ENCODE results near the gene CTRB1.

CTRB1 gene

DNA sequence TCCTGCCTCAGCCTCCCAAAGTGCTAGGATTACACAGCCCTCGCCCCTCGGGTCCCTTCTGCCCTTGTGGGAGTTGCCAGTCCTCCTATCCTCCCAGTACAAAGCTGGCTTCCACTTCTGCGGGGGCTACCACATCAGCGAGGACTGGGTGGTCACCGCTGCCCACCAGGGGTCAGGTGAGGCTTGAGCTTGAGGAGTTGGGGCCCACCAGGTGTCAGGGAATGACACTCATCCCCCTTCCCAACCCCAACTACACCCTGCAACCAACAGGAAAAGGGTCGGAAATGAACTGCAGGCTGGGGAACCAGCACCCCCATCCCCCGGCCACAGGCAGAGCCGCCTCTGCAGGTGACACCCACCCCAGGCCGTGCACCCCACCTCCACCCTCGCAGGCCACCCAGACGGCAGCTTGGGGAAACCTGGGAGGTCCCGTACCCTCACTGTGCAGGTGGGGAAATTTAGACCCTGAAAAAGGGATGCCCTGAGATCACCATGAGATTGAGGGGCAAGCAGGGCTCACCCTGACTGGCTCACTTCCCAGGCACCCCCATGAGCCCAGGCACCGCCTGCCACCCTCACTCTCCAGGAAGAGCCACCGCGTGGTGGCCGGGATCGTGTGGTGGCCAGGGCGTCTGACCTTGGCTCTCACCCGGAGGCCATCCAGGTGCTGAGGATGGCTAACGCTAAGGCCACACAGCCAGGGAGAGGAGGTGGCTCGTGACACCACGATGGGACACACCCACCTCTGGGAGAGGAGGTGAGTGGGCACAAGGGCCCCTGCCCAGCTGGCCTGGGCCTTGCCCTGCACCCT lies 8.0 kb downstream of the CTRB1 start:
- Histone ChIP-seq H3K27ac (ENCODE audit: low read length) (no peak overlapping the region), H3K4me3 (ENCODE audit: low read length in 2 of 2) (no peak overlapping the region), H3K27me3 (ENCODE audit: control insufficient read depth in 1 of 2, insufficient read depth in 2 of 2, low read length in 2 of 2) (peaks cover 4 to 7% of the 10 kb centered on the region in 2 donors), H3K9me3 (ENCODE audit: control insufficient read depth in 2 of 2, low read length in 2 of 2) (no peaks in the 10 kb centered on the region), H3K9ac (ENCODE audit: low read length in 2 of 2) (no peak overlapping the region), H3K4me1 (ENCODE audit: control insufficient read depth, insufficient read depth, low read length) (peaks cover 3% of the 10 kb centered on the region), H3K36me3 (ENCODE audit: control insufficient read depth in 2 of 2, insufficient read depth in 2 of 2, low read length in 2 of 2) (peaks cover 15 to 18% of the 10 kb centered on the region in 2 donors)

DNA sequence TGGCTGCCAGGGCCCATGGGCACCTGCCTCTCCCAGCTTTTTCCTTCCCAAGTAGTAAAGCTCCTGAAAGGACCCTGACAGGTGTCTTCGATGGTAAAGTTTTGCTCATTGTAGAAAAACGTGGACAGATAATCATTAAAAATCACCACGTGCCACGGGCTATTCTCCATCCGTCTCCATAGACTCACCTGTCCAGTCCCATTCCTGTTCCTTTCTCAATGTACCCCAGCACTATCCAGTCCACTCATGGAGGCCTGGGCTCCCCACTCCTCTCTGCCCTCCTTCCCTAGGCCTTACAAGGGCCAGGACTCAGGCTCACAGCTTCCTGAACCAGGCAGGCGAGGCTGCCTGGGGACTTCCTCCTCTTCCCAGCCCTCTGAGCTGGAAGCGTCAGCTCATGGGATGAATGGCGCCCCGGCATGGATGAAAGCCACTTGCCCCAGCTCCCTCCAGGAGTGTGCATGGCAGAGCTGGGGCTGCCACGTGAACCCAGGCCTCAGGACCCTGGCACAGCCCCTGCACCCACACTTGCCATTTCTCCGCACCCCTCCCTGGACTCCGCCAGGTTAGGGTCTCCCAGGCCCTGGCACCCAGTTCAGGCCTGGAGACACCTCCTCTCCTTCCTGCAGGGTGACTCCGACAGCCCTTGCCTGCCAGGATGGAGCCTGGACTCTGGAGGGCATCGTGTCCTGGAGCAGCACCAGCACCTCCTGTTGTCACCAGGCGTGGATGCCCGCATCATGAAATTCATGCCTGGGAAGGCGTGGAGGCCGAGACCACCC lies 8.8 kb downstream of the CTRB1 start:
- Histone ChIP-seq H3K9me3 (ENCODE audit: control insufficient read depth in 2 of 2, low read length in 2 of 2) (no peaks in the 10 kb centered on the region), H3K27ac (ENCODE audit: low read length) (no peak overlapping the region)

DNA sequence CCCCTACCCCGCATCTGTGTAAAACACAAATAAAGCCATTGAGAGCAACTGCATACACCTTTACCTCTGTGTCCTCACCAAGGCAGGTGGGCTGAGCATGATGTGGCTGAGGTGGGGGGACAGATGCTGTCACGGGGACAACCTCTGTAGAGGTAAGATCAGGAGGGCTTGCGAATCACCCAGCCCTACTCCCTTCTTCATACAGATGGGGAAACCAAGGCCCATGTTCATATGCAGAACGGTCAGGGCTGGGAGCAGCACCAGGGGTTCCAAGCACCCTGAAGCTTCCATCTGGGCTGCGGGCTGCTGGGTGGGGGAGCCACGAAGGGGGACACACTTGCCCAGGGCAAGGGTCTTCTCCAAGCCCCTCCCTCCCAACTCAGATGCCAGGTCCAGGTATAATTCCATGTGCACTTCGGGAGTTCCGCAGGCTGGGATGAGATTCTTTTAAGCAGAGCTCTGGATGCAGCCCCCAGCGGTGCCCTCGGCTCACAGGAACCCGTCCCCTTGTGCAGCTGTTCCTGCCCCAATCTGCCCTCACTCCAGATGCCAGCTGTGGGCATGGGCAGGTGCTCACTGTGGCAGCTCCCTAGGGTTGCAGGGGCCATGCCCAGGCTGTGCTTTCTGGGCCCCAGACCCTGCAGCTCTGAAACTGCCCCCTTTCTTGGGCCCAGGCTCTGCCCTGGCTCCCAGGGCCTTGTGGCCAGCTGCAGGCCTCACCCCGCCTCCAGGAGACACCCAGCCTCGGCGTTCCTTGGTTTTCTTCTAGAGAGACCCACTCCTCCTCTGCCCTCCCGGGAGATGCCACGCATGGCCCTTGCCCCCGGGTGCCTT lies 9.6 kb downstream of the CTRB1 start:
- H3K27me3 ChIP-seq (ENCODE audit: control insufficient read depth in 1 of 2, insufficient read depth in 2 of 2, low read length in 2 of 2), result peaks cover 4 to 7% of the 10 kb centered on the region in 2 donors
- no peak overlapping the region for H3K4me3 ChIP-seq (ENCODE audit: low read length in 2 of 2)
- no peak overlapping the region for H3K9ac ChIP-seq (ENCODE audit: low read length in 2 of 2)
- peaks cover 4% of the 10 kb centered on the region for H3K4me1 ChIP-seq (ENCODE audit: control insufficient read depth, insufficient read depth, low read length)
- H3K9me3 ChIP-seq (ENCODE audit: control insufficient read depth in 2 of 2, low read length in 2 of 2), result no peaks in the 10 kb centered on the region
- H3K27ac ChIP-seq (ENCODE audit: low read length), result no peak overlapping the region
- H3K36me3 ChIP-seq (ENCODE audit: control insufficient read depth in 2 of 2, insufficient read depth in 2 of 2, low read length in 2 of 2), result peaks cover 21 to 25% of the 10 kb centered on the region in 2 donors

More for the DNA sequence above, 8.8 kb downstream of the CTRB1 start:
- Histone ChIP-seq H3K36me3 (ENCODE audit: control insufficient read depth in 2 of 2, insufficient read depth in 2 of 2, low read length in 2 of 2) (peaks cover 18 to 21% of the 10 kb centered on the region in 2 donors), H3K4me1 (ENCODE audit: control insufficient read depth, insufficient read depth, low read length) (peaks cover 3% of the 10 kb centered on the region), H3K27me3 (ENCODE audit: control insufficient read depth in 1 of 2, insufficient read depth in 2 of 2, low read length in 2 of 2) (peaks cover 4 to 7% of the 10 kb centered on the region in 2 donors), H3K4me3 (ENCODE audit: low read length in 2 of 2) (no peak overlapping the region), H3K9ac (ENCODE audit: low read length in 2 of 2) (no peak overlapping the region)

DNA sequence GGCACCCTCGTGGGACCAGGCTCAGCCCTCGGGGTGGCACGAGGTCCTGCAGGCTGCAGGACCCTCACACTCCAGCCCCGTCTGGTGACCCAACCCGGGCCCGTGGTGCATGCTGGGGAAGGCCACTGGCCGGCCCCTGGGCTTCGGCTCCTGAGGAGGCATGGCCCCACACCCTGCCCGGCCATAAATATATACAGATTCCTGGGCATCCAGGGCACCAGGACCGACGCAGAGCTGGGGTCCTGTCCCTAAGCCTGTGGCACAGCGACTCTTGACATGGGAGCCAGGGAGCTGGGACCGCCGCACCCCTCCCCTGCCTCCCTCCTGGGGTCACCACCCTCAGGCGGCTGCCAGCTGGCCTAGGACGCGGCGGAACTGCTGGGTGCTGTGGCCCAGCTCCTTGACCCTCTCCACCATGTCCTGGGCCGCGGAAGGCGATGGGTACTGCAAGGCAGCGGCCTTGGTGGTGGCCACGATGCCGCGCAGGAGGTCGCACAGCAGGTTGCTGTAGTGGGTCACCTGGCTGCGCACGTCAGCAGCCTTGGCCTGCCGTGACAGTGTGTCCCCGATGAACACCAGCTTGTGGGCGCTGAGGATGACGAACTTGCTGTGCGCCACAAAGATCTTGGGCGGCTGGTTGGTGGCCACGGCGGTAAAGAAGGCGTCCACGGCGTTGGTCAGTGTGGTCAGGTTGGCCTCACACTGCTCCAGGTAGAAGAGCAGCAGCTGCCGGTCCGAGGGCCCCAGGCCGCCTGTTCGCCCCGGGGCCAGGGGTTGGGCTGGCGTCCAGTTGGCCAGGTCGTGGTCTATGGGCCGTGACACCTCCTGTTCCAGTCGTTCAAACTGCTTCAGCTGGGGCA lies 10.6 kb downstream of the CTRB1 start:
- H3K9ac ChIP-seq (ENCODE audit: low read length in 2 of 2), result no peak overlapping the region
- peaks cover 23 to 25% of the 10 kb centered on the region in 2 donors for H3K36me3 ChIP-seq (ENCODE audit: control insufficient read depth in 2 of 2, insufficient read depth in 2 of 2, low read length in 2 of 2)
- peaks cover 4 to 6% of the 10 kb centered on the region in 2 donors for H3K27me3 ChIP-seq (ENCODE audit: control insufficient read depth in 1 of 2, insufficient read depth in 2 of 2, low read length in 2 of 2)
- H3K9me3 ChIP-seq (ENCODE audit: control insufficient read depth in 2 of 2, low read length in 2 of 2), result no peaks in the 10 kb centered on the region
- H3K4me1 ChIP-seq (ENCODE audit: control insufficient read depth, insufficient read depth, low read length), result peaks cover 15% of the 10 kb centered on the region
- H3K4me3 ChIP-seq (ENCODE audit: low read length in 2 of 2), result no peak overlapping the region
- no peak overlapping the region for H3K27ac ChIP-seq (ENCODE audit: low read length)

DNA sequence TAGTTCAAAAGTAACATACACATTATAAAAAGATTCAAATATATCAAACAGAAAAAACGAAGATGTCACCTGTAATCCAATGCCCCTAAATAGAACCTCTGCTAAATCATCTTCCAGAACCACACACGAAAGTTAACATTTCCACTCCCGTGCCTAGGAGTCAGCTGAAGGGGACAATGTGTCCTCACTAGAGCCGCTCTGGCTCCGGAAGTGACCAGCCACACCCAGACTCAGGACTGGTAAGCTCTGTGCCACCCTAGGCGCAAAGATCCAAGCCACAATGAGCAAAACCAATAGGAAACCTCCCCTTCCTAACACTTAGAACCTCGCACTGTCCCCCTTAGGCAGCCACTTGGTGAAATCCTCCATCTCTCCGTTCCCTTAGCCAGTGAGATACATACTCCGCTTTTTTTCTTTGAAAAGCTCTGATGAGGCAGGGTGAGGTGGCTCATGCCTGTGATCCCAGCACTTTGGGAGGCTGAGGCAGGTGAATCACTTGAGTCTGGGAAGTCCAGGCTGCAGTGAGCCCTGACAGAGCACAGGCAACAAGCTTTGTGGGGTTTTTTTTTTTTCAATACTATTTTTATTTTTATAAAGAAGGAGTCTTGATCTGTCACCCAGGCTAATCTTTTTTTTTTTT lies 11.8 kb downstream of the CTRB1 start:
- Histone ChIP-seq H3K4me1 (ENCODE audit: control insufficient read depth, insufficient read depth, low read length) (peaks cover 19% of the 10 kb centered on the region), H3K9ac (ENCODE audit: low read length in 2 of 2) (peak overlapping the region in 1 of 2 donors; percentile 36), H3K27ac (ENCODE audit: low read length) (no peak overlapping the region), H3K36me3 (ENCODE audit: control insufficient read depth in 2 of 2, insufficient read depth in 2 of 2, low read length in 2 of 2) (peaks cover 23 to 30% of the 10 kb centered on the region in 2 donors), H3K9me3 (ENCODE audit: control insufficient read depth in 2 of 2, low read length in 2 of 2) (no peaks in the 10 kb centered on the region), H3K4me3 (ENCODE audit: low read length in 2 of 2) (no peak overlapping the region), H3K27me3 (ENCODE audit: control insufficient read depth in 1 of 2, insufficient read depth in 2 of 2, low read length in 2 of 2) (no peaks in the 10 kb centered on the region)

DNA sequence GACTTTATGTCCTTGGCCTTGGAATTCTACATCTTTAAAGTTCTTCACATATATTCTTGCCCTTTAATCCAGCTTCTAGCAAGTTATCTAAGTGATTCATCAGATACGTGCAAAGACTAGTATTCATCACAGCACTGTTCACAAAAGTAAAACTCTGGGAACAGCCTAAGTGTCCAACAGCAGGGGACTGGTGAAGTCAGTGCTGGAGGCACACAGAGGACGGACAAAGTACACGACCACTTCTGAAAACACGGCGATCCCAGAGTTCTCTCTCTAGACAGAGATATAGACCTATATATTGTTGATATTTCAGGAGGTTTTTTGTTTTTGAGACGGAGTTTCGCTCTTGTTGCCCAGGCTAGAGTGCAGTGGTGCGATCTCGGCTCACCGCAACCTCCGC lies 12.8 kb downstream of the CTRB1 start:
- Histone ChIP-seq H3K9ac (ENCODE audit: low read length in 2 of 2) (no peak overlapping the region), H3K36me3 (ENCODE audit: control insufficient read depth in 2 of 2, insufficient read depth in 2 of 2, low read length in 2 of 2) (peaks cover 27 to 37% of the 10 kb centered on the region in 2 donors), H3K4me3 (ENCODE audit: low read length in 2 of 2) (no peak overlapping the region), H3K27ac (ENCODE audit: low read length) (no peak overlapping the region), H3K27me3 (ENCODE audit: control insufficient read depth in 1 of 2, insufficient read depth in 2 of 2, low read length in 2 of 2) (no peaks in the 10 kb centered on the region), H3K9me3 (ENCODE audit: control insufficient read depth in 2 of 2, low read length in 2 of 2) (no peaks in the 10 kb centered on the region), H3K4me1 (ENCODE audit: control insufficient read depth, insufficient read depth, low read length) (peaks cover 19% of the 10 kb centered on the region)

DNA sequence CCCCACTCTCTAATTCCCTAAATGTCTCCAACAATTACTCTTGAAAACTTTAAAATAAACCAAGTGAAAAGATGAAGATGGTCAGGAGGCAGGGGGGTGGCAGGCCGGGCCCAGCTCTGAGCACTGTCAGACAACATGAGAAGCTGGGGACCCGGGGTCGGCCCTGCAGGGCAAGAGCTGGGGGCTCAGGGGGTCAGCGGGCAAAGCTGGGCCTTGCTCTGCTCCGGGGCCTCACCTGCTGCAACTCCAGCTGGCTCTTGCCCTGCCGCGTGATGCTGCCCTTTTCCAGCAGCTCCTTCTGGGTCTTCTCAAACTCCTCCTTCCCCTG lies 14.8 kb downstream of the CTRB1 start:
- Histone ChIP-seq H3K36me3 (ENCODE audit: control insufficient read depth in 2 of 2, insufficient read depth in 2 of 2, low read length in 2 of 2) (peaks cover 25 to 33% of the 10 kb centered on the region in 2 donors), H3K27me3 (ENCODE audit: control insufficient read depth in 1 of 2, insufficient read depth in 2 of 2, low read length in 2 of 2) (no peaks in the 10 kb centered on the region), H3K9me3 (ENCODE audit: control insufficient read depth in 2 of 2, low read length in 2 of 2) (no peaks in the 10 kb centered on the region), H3K27ac (ENCODE audit: low read length) (peak overlapping the region; percentile 37), H3K4me1 (ENCODE audit: control insufficient read depth, insufficient read depth, low read length) (peaks cover 35% of the 10 kb centered on the region), H3K4me3 (ENCODE audit: low read length in 2 of 2) (peak overlapping the region in 1 of 2 donors; percentile 22), H3K9ac (ENCODE audit: low read length in 2 of 2) (no peak overlapping the region)

DNA sequence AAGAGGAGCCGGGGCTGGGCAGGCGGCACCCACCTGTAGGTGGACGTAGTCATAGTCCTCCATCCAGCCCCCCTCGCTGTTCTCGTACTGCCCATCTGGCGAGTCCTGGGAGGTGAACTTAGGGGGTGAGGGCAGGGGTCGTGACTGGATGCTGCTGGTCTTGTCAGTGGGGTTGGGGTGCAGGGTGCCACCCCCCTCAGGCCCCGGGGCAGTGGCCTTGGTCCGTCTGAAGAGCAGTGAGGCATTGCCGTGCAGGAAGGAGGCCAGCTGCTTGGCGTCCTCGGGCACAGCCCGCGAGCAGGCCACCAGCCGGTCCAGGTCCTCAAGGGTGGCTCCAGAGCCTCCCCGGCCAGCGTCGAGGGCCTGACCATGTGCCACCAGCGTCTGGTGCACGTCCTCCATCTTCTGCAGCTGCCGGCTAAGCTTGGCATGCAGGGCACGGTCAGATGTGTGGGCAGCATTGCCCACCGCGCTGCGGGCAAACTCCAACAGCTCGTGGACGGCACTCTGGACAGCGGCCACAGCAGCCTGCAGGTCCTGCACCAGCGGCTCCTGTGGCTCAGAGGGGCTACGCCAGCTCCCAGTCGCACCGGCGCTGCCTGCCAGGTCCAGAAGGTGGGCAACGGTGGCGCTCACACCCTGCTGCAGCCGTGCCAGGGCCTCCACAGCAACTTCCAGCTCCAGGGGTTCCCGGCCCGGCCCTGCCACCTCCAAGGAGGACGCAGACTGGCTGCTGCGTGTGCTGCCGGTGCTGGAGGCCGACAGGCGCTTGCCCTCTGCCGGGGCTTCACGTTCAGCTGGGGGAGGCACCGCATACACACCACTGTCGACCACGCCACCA lies 16.3 kb downstream of the CTRB1 start:
- Histone ChIP-seq H3K36me3 (ENCODE audit: control insufficient read depth in 2 of 2, insufficient read depth in 2 of 2, low read length in 2 of 2) (peaks cover 17 to 23% of the 10 kb centered on the region in 2 donors), H3K9ac (ENCODE audit: low read length in 2 of 2) (no peak overlapping the region), H3K4me1 (ENCODE audit: control insufficient read depth, insufficient read depth, low read length) (peaks cover 50% of the 10 kb centered on the region), H3K27ac (ENCODE audit: low read length) (peak overlapping the region; percentile 37), H3K9me3 (ENCODE audit: control insufficient read depth in 2 of 2, low read length in 2 of 2) (no peaks in the 10 kb centered on the region), H3K27me3 (ENCODE audit: control insufficient read depth in 1 of 2, insufficient read depth in 2 of 2, low read length in 2 of 2) (no peaks in the 10 kb centered on the region), H3K4me3 (ENCODE audit: low read length in 2 of 2) (no peak overlapping the region)

DNA sequence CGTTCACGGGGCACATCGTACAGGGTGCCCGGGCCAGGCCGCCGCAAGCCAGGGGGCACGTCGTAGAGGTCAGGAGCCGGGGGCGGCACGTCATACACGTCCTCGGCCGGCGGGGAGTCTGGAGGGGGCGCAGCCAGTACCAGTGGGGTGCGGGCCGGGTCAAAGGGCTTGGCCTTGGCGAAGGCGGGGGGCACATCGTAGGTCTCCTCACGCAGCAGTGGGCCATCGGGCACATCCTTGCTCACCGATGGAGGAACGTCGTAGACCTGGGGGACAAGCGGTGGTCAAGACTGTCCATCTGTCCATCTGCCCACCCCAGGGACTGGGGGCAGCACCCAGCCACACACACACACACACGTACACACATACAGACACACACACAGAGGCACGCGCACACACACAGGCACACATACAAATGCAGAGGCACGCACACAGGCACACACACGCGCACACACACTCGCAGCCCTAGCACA lies 17.0 kb downstream of the CTRB1 start:
- Histone ChIP-seq H3K4me3 (ENCODE audit: low read length in 2 of 2) (no peak overlapping the region), H3K9ac (ENCODE audit: low read length in 2 of 2) (no peak overlapping the region), H3K36me3 (ENCODE audit: control insufficient read depth in 2 of 2, insufficient read depth in 2 of 2, low read length in 2 of 2) (peaks cover 16 to 20% of the 10 kb centered on the region in 2 donors), H3K27ac (ENCODE audit: low read length) (no peak overlapping the region), H3K9me3 (ENCODE audit: control insufficient read depth in 2 of 2, low read length in 2 of 2) (no peaks in the 10 kb centered on the region), H3K27me3 (ENCODE audit: control insufficient read depth in 1 of 2, insufficient read depth in 2 of 2, low read length in 2 of 2) (no peaks in the 10 kb centered on the region), H3K4me1 (ENCODE audit: control insufficient read depth, insufficient read depth, low read length) (peaks cover 54% of the 10 kb centered on the region)

All from stomach smooth muscle (tissue), 2 donors.